Stimulated activated CD8-positive, alpha-beta memory T cell treated with anti-CD3 and anti-CD28 coated beads, Interleukin-7, amount 100 ng/mL, for 48 hours (primary cell): Measurements from ENCODE around the gene SART3.

ENCODE experiments used
- DNase-seq, 2 donors: peaks; one replicate each; pipeline ENCODE4 v3.0.0-alpha.2; 2020; ENCODE audit warnings: low read depth in 1 of 2; ENCODE audit errors: extremely low read depth in 1 of 2

The SART3 gene

GRCh38 chr12:108526482-108527165, 34.3 kb downstream of the SART3 start:
- no peak for DNase-seq

GRCh38 chr12:108525681-108526080, 35.3 kb downstream of the SART3 start:
- no peak for DNase-seq

GRCh38 chr12:108523365-108523764, 37.6 kb downstream of the SART3 start:
- DNase-seq: no peak

GRCh38 chr12:108519558-108519957, 41.4 kb downstream of the SART3 start:
- no peak for DNase-seq

- DNase-seq: no peak
These were observed 42.1 kb downstream of the SART3 start for GRCh38 chr12:108518716-108519496.

GRCh38 chr12:108518101-108518715, 42.8 kb downstream of the SART3 start:
- DNase-seq: no peak

- no peak for DNase-seq
These were observed 43.5 kb downstream of the SART3 start for GRCh38 chr12:108517288-108518100.

- DNase-seq: no peak
These were observed 44.3 kb downstream of the SART3 start for GRCh38 chr12:108516511-108517275.

GRCh38 chr12:108515916-108516315, 45.1 kb downstream of the SART3 start:
- DNase-seq: no peak

- peak; percentile 97 to 100 for DNase-seq
These were observed 45.8 kb downstream of the SART3 start, which contains the start of gene FICD for GRCh38 chr12:108514973-108515814. Gene FICD (plus strand): TSS chr12:108515277. CDS start chr12:108516973, 1,696 bp downstream.

GRCh38 chr12:108514468-108514972, 46.5 kb downstream of the SART3 start:
- no peak for DNase-seq

- DNase-seq: peak in 1 of 2 donors; percentile 59
These were observed 49.1 kb downstream of the SART3 start for GRCh38 chr12:108511633-108512540.

GRCh38 chr12:108510836-108511235, 50.1 kb downstream of the SART3 start:
- no peak for DNase-seq

GRCh38 chr12:108509806-108510205, 51.2 kb downstream of the SART3 start:
- DNase-seq: no peak

GRCh38 chr12:108507971-108508642, 52.9 kb downstream of the SART3 start:
- peak in 1 of 2 donors; percentile 25 for DNase-seq

GRCh38 chr12:108505129-108505528, 55.8 kb downstream of the SART3 start:
- no peak for DNase-seq

- no peak for DNase-seq
These were observed 58.1 kb downstream of the SART3 start for GRCh38 chr12:108502922-108503321.
